Liver (tissue), 9 donors: ENCODE measurements around the gene DBI. TPM values are rescaled to one million over a fixed set of nuclear protein-coding genes. Genes with fewer than 3 reads are reported as not detected.

Experiments used
- DNase-seq: peaks from one replicate; pipeline ENCODE4 v3.0.0-alpha.2; 2017; ENCODE audit warnings: low spot score
- H3K27ac ChIP-seq, 2 donors: one replicate each; pipeline ENCODE4 v1.7.0; 2013; ENCODE audit warnings: inconsistent platforms in 2 of 2, low read length in 2 of 2, control low read depth in 1 of 2, low read depth in 1 of 2, mild to moderate bottlenecking in 1 of 2
- H3K27me3 ChIP-seq, 4 donors: one replicate each; pipeline versions ENCODE4 v1.6.1 to v1.7.0; 2013; ENCODE audit warnings: low read length in 3 of 4, inconsistent platforms in 1 of 4, mild to moderate bottlenecking in 1 of 4, moderate library complexity in 1 of 4; ENCODE audit not compliant: control insufficient read depth in 4 of 4, insufficient read depth in 4 of 4
- H3K36me3 ChIP-seq, 4 donors: one replicate each; pipeline versions ENCODE4 v1.6.1 to v1.7.0; 2013; ENCODE audit warnings: low read length in 3 of 4, mild to moderate bottlenecking in 3 of 4, low read depth in 1 of 4, moderate library complexity in 1 of 4; ENCODE audit not compliant: control insufficient read depth in 4 of 4, insufficient read depth in 3 of 4
- H3K4me1 ChIP-seq, 4 donors: one replicate each; pipeline versions ENCODE4 v1.6.1 to v1.7.0; 2013; ENCODE audit warnings: low read length in 3 of 4, mild to moderate bottlenecking in 3 of 4, moderate library complexity in 1 of 4; ENCODE audit not compliant: control insufficient read depth in 4 of 4, insufficient read depth in 4 of 4
- H3K4me3 ChIP-seq, 3 donors: one replicate each; pipeline versions ENCODE4 v1.6.1 to v1.7.0; 2013; ENCODE audit warnings: low read length in 3 of 3, control low read depth in 1 of 3, low read depth in 1 of 3, mild to moderate bottlenecking in 1 of 3
- H3K9ac ChIP-seq, 2 donors: one replicate each; pipeline ENCODE4 v1.7.0; 2013; ENCODE audit warnings: low read length in 2 of 2, mild to moderate bottlenecking in 2 of 2, moderate library complexity in 2 of 2, control low read depth in 1 of 2, low read depth in 1 of 2
- H3K9me3 ChIP-seq, 4 donors: one replicate each; pipeline versions ENCODE4 v1.6.1 to v1.7.0; 2013; ENCODE audit warnings: low read length in 3 of 4; ENCODE audit not compliant: control insufficient read depth in 4 of 4
- ATF3 ChIP-seq: IDR thresholded peaks from 2 replicates; pipeline ENCODE4 v1.6.1; 2016; ENCODE audit warnings: antibody characterized with exemption
- CTCF ChIP-seq: fragments of 150-350 bp; IDR thresholded peaks from 2 replicates; pipeline ENCODE4 v1.5.1; 2017; ENCODE audit warnings: improper control_type of control experiment, low read depth, low read length; ENCODE audit not compliant: missing input control
- EGR1 ChIP-seq, 2 donors: IDR thresholded peaks; 2 replicates each; pipeline ENCODE4 v1.6.1; 2016 to 2018; ENCODE audit warnings: antibody characterized with exemption in 2 of 2, low read depth in 2 of 2
- FOXA1 ChIP-seq: IDR thresholded peaks from 2 replicates; pipeline ENCODE4 v1.6.1; 2016; ENCODE audit warnings: antibody characterized with exemption
- HNF4A ChIP-seq, 2 donors: conservative IDR thresholded peaks; 2 replicates each; pipeline ENCODE4 v1.6.1; 2016; ENCODE audit warnings: antibody characterized with exemption in 2 of 2, mild to moderate bottlenecking in 2 of 2
- HNF4G ChIP-seq: IDR thresholded peaks from 2 replicates; pipeline ENCODE4 v1.6.1; 2016; ENCODE audit warnings: antibody characterized with exemption
- JUND ChIP-seq, 2 donors: IDR thresholded peaks; 2 replicates each; pipeline ENCODE4 v1.6.1; 2016; ENCODE audit warnings: antibody characterized with exemption in 2 of 2
- NR2F2 ChIP-seq: IDR thresholded peaks from 2 replicates; pipeline ENCODE4 v1.6.1; 2016; ENCODE audit warnings: antibody characterized with exemption
- RAD21 ChIP-seq, 2 donors: IDR thresholded peaks; 2 replicates each; pipeline ENCODE4 v1.6.1; 2016; ENCODE audit warnings: antibody characterized with exemption in 2 of 2, mild to moderate bottlenecking in 2 of 2
- RXRA ChIP-seq, 2 donors: IDR thresholded peaks; 2 replicates each; pipeline ENCODE4 v1.6.1; 2017 to 2018; ENCODE audit warnings: antibody characterized with exemption in 2 of 2, mild to moderate bottlenecking in 1 of 2
- SP1 ChIP-seq: IDR thresholded peaks from 2 replicates; pipeline ENCODE4 v1.6.1; 2018; ENCODE audit warnings: antibody characterized with exemption, mild to moderate bottlenecking
- YY1 ChIP-seq: IDR thresholded peaks from 2 replicates; pipeline ENCODE4 v1.6.1; 2016; ENCODE audit warnings: antibody characterized with exemption, mild to moderate bottlenecking
- ZBTB33 ChIP-seq: IDR thresholded peaks from 2 replicates; pipeline ENCODE4 v1.6.1; 2016; ENCODE audit warnings: antibody characterized with exemption
- WGBS: extraction: QIAGEN DNeasy Blood & Tissue Kit; methylation state at CpG from one replicate; pipeline ENCODE4 v1.1.7; 2013; 5-methylcytosine and 5-hydroxymethylcytosine counted together
- polyA plus RNA-seq, 2 donors: library from polyadenylated mRNA; stranded (reverse) in 1 of 2; unstranded in 1 of 2; fragments of 200-250 nt in 1 of 2; fragments of >200 nt in 1 of 2; fragmentation: Nextera tagmentation in 1 of 2; extraction: Ambion mirVana in 1 of 2; gene quantifications; one replicate each; pipeline versions ENCODE4 v1.2.1 to v1.2.3, GENCODE V29; 2013 to 2015
- total RNA-seq, 2 donors: library from RNA; depleted of rRNA; stranded (reverse); fragments of >200 nt; gene quantifications; one replicate each; pipeline ENCODE4 v1.2.3, GENCODE V29; 2014
- donor health status: healthy.
- donor health status: healthy.
- donor health status: healthy.
- donor health status: healthy.
- donor health status: healthy.

DBI gene
- total and polyA plus RNA-seq, 4 donors = 134 to 900 (median 356) TPM

GRCh38 chr2:119360423-119360966 lies 6.3 kb upstream of the DBI start:
- DNase-seq = no peak
- no peaks in the 10 kb centered on the region for H3K36me3 ChIP-seq
- H3K4me1 ChIP-seq = peaks cover 2 to 28% (median 12%) of the 10 kb centered on the region in 4 donors
- 95% methylated on average over 2 of the region's 2 CpGs for WGBS
- no peaks in the 10 kb centered on the region for H3K27me3 ChIP-seq
- no peak overlapping the region for H3K9ac ChIP-seq
- no peaks in the 10 kb centered on the region for H3K9me3 ChIP-seq
- no peak for TF ChIP-seq ATF3
- no peak overlapping the region for H3K27ac ChIP-seq
- H3K4me3 ChIP-seq = no peak overlapping the region

- no peak for TF ChIP-seq EGR1 (IDR thresholded peaks at IDR 0.05; ENCODE audit: low read depth in 2 of 2)
- TF ChIP-seq HNF4A (conservative IDR thresholded peaks at IDR 0.05) = no peak
- no peak for TF ChIP-seq RXRA (IDR thresholded peaks at IDR 0.05)
- no peak for DNase-seq
- peaks cover 3 to 10% (median 9%) of the 10 kb centered on the region in 4 donors for H3K36me3 ChIP-seq
- H3K9me3 ChIP-seq = no peaks in the 10 kb centered on the region
- no peak overlapping the region for H3K27ac ChIP-seq
- H3K9ac ChIP-seq = no peak overlapping the region
- H3K27me3 ChIP-seq = no peaks in the 10 kb centered on the region
- peaks cover 7 to 53% (median 35%) of the 10 kb centered on the region in 4 donors for H3K4me1 ChIP-seq
- 92% methylated on average over 6 of the region's 6 CpGs for WGBS
- H3K4me3 ChIP-seq = no peak overlapping the region
Measured at GRCh38 chr2:119364798-119365197, 2.0 kb upstream of the DBI start.

- peak overlapping the region in 1 of 2 donors; percentile 88 for H3K9ac ChIP-seq
Measured at GRCh38 chr2:119365436-119365835, 1.3 kb upstream of the DBI start.

GRCh38 chr2:119366161-119366648 lies 572 bp upstream of the DBI start:
- no peaks in the 10 kb centered on the region for H3K9me3 ChIP-seq
- peak overlapping the region; percentile 42 to 88 for H3K9ac ChIP-seq
- peak overlapping the region; percentile 70 to 100 (median 88) for H3K4me3 ChIP-seq
- H3K27ac ChIP-seq = peak overlapping the region; percentile 89 to 93
- peaks cover 7 to 56% (median 39%) of the 10 kb centered on the region in 4 donors for H3K4me1 ChIP-seq
- under 1% methylated on average over 17 of the region's 17 CpGs for WGBS
- no peak for DNase-seq
- no peaks in the 10 kb centered on the region for H3K27me3 ChIP-seq
- peaks cover 4 to 23% (median 21%) of the 10 kb centered on the region in 4 donors for H3K36me3 ChIP-seq
- TF ChIP-seq YY1 (peak; percentile 54), RXRA (IDR thresholded peaks at IDR 0.05) (peak; percentile 70 to 84), SP1 (no peak), NR2F2 (no peak), HNF4A (conservative IDR thresholded peaks at IDR 0.05) (peak; percentile 73 to 77), ATF3 (no peak), HNF4G (peak; percentile 18), CTCF (no peak), RAD21 (IDR thresholded peaks at IDR 0.05) (peak; percentile 23 to 48)

More at GRCh38 chr2:119365436-119365835, 1.3 kb upstream of the DBI start:
- H3K4me1 ChIP-seq = peaks cover 7 to 56% (median 36%) of the 10 kb centered on the region in 4 donors
- WGBS = 61% methylated on average over 6 of the region's 6 CpGs
- peak overlapping the region in 2 of 3 donors; percentile 70 to 100 for H3K4me3 ChIP-seq
- no peaks in the 10 kb centered on the region for H3K27me3 ChIP-seq
- DNase-seq = no peak
- peaks cover 3 to 15% (median 14%) of the 10 kb centered on the region in 4 donors for H3K36me3 ChIP-seq
- peak overlapping the region in 1 of 2 donors; percentile 89 for H3K27ac ChIP-seq
- TF ChIP-seq JUND (IDR thresholded peaks at IDR 0.05) = no peak
- no peak for TF ChIP-seq HNF4G
- no peak for TF ChIP-seq ZBTB33
- TF ChIP-seq FOXA1 = no peak
- no peak for TF ChIP-seq YY1
- H3K9me3 ChIP-seq = no peaks in the 10 kb centered on the region
